ENCODE results near the gene POTEH.
"Not testable (repeated sequence)": the region's sequence is repeated elsewhere in the genome, so short reads cannot be mapped to it uniquely, and the experiment has no call there.

- not testable (repeated sequence) for TF ChIP-seq CTCF (IDR thresholded peaks at IDR 0.05; ENCODE audit: low read depth, low read length); POLR2A (IDR thresholded peaks at IDR 0.05; ENCODE audit: extremely low read depth, insufficient read length); MAX (IDR thresholded peaks at IDR 0.05; ENCODE audit: low read depth, low read length)
Observed at GRCh38 chr22:15684115-15684514, 5.7 kb upstream of the POTEH start.
